T-helper 17 cell (primary cell): ENCODE results near the gene MEDAG. TPM values are rescaled to one million over a fixed set of nuclear protein-coding genes. Genes with fewer than 3 reads are reported as not detected.
"Not testable (repeated sequence)": the region's sequence is repeated elsewhere in the genome, so short reads cannot be mapped to it uniquely, and the experiment has no call there.

ENCODE experiments used
- ATAC-seq: fragments of 150-1000 bp; cut with Tn5 transposase; 2 replicates; pipeline ENCODE4 v1.10.0; 2021; ENCODE audit warnings: mild to moderate bottlenecking, moderate library complexity
- DNase-seq, 3 donors: peaks; one replicate each; pipeline versions ENCODE4 v3.0.0 to v3.0.0-alpha.2; 2020 to 2021
- H3K9me3 ChIP-seq: one replicate; pipeline ENCODE4 v1.7.0; 2013; ENCODE audit warnings: low read length, mild to moderate bottlenecking; ENCODE audit not compliant: control insufficient read depth, poor library complexity, severe bottlenecking
- H3K27ac Mint-ChIP-seq: one replicate; pipeline ENCODE4 v1.8.0; 2022; ENCODE audit warnings: mild to moderate bottlenecking, moderate library complexity, mixed read lengths
- H3K27me3 Mint-ChIP-seq: one replicate; pipeline ENCODE4 v1.8.0; 2022; ENCODE audit warnings: mixed read lengths
- H3K36me3 Mint-ChIP-seq: one replicate; pipeline ENCODE4 v1.8.0; 2022; ENCODE audit warnings: low read depth, mixed read lengths
- H3K4me1 Mint-ChIP-seq: one replicate; pipeline ENCODE4 v1.8.0; 2022; ENCODE audit warnings: mild to moderate bottlenecking, mixed read lengths
- H3K4me3 Mint-ChIP-seq: one replicate; pipeline ENCODE4 v1.8.0; 2022; ENCODE audit warnings: mild to moderate bottlenecking, moderate library complexity, mixed read lengths
- total RNA-seq, 4 donors: library from RNA in 2 of 4; stranded (reverse) in 2 of 4; gene quantifications; one replicate each; pipeline ENCODE4 v1.2.3 and lab custom pipeline; 2022 to 2026

Gene MEDAG
- total RNA-seq, 2 donors from 2014 or later = not detected

- not testable (repeated sequence) for H3K36me3 Mint-ChIP-seq, H3K27ac Mint-ChIP-seq, DNase-seq, ATAC-seq, H3K4me1 Mint-ChIP-seq, H3K4me3 Mint-ChIP-seq, H3K9me3 ChIP-seq
- H3K27me3 Mint-ChIP-seq = peaks cover 42% of the 10 kb centered on the region
These were observed 21.1 kb downstream of the MEDAG start for GRCh38 chr13:30927188-30927587.

GRCh38 chr13:30927595-30927994 is 21.5 kb downstream of the MEDAG start:
- DNase-seq = no peak
- no peak overlapping the region for H3K27ac Mint-ChIP-seq
- peaks cover 2% of the 10 kb centered on the region for H3K36me3 Mint-ChIP-seq
- no peak overlapping the region for H3K4me3 Mint-ChIP-seq
- H3K4me1 Mint-ChIP-seq = peaks cover 6% of the 10 kb centered on the region
- H3K27me3 Mint-ChIP-seq = peaks cover 46% of the 10 kb centered on the region
- no peaks in the 10 kb centered on the region for H3K9me3 ChIP-seq
- ATAC-seq = no peak

DNA sequence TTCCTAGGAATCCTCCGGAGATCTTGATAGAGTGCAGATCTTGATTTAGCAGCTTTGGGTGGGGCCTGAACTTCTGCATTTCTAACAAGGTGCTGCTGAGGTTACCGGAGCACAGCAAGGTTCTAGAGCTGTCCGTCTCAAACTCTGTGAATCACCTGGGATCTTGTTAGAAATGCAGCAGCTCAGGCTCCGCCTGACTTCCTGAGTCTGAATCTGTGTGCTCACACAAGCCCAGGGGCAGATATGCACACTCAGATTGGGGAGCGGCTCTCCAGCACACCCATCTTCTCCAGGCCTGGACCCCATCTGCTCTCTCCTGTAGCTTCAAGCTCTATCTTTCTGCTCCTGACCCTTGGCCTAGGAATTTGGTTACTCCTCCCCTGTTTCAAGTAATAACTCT is 22.9 kb downstream of the MEDAG start:
- no peak for ATAC-seq
- no peak overlapping the region for H3K27ac Mint-ChIP-seq
- H3K27me3 Mint-ChIP-seq = peaks cover 57% of the 10 kb centered on the region

GRCh38 chr13:30932481-30933353 is 26.6 kb downstream of the MEDAG start, which contains the start of gene TEX26:
Gene TEX26 (plus strand): TSS chr13:30932656. CDS start chr13:30932716, 60 bp downstream.
- no peak within 1 kb of the TSS for H3K4me3 Mint-ChIP-seq
- ATAC-seq (no peak), DNase-seq (no peak)
- no peaks in the 10 kb centered on the region for H3K4me1 Mint-ChIP-seq
- H3K27ac Mint-ChIP-seq = no peak within 1 kb of the TSS
- peaks cover 60% of the 10 kb centered on the region for H3K27me3 Mint-ChIP-seq
- no peaks in the 10 kb centered on the region for H3K9me3 ChIP-seq
- peaks cover 2% of the 10 kb centered on the region for H3K36me3 Mint-ChIP-seq

More for the DNA sequence above, 22.9 kb downstream of the MEDAG start:
- peaks cover 2% of the 10 kb centered on the region for H3K36me3 Mint-ChIP-seq
- no peaks in the 10 kb centered on the region for H3K9me3 ChIP-seq
- no peak overlapping the region for H3K4me3 Mint-ChIP-seq
- DNase-seq = no peak
- peaks cover 6% of the 10 kb centered on the region for H3K4me1 Mint-ChIP-seq

DNA sequence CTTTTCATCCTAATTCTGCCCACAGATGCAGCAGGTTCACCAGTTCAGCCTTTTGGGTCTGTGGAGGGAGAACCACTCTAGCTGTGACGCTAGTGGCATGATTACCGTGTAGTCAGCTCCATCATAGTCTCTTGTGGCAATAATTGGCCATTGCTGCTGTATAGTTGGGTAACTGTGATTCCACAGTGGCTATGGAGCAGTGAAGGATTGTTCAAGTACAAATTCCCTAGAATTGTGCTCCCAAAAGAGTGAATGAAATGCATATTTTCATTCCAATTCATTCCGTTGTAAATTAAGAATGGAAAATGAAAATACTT is 27.2 kb downstream of the MEDAG start:
- Mint-ChIP-seq H3K27ac (no peak overlapping the region), H3K4me3 (no peak overlapping the region), H3K36me3 (peaks cover 2% of the 10 kb centered on the region), H3K4me1 (no peaks in the 10 kb centered on the region), H3K27me3 (peaks cover 60% of the 10 kb centered on the region)
- ATAC-seq (no peak), DNase-seq (no peak)
- H3K9me3 ChIP-seq = no peaks in the 10 kb centered on the region

DNA sequence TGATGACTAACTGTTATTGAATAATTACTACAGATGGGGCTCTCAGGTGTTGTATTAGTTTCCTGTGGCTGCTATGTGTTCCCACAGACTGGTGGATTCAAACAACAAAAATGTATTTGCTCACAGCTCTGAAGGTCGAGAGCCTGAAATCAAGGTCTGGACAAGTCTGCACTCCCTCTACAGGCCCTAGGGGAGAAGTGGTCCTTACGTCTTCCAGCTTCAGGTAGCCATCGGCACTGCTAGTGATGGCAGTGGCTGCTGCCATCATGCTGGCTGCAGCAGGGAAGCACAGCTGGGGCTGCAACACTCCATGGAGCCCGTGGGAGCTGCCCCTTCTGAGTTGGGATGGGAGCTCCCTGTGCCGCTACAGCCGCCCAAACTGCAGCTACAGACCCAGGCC is 28.3 kb downstream of the MEDAG start:
- Mint-ChIP-seq H3K27me3 (peaks cover 51% of the 10 kb centered on the region), H3K36me3 (peaks cover 2% of the 10 kb centered on the region), H3K4me1 (no peaks in the 10 kb centered on the region), H3K4me3 (no peak overlapping the region), H3K27ac (no peak overlapping the region)
- H3K9me3 ChIP-seq = no peaks in the 10 kb centered on the region
- no peak for DNase-seq
- ATAC-seq = no peak

DNA sequence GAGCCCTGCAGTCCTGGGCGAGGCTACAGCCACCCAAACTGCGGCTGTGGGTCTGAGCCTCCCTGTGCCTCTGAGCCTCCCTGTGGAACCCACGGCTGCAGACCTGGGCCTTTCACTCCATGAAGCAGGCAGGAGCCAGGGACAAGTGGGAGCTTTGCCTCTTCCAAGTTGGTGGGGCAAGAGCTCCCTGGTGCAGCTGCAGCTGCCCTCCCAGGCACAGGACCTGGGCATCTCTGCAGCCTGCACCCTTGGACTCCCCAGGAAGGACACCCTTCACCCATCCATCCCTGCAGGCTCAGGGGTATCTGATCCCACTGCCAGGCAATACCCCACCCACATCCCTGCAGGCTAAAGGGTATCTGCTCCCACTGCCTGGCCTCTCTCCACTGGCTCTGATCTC is 28.7 kb downstream of the MEDAG start:
- no peak for DNase-seq
- H3K27me3 Mint-ChIP-seq = peaks cover 47% of the 10 kb centered on the region
- H3K36me3 Mint-ChIP-seq = peaks cover 2% of the 10 kb centered on the region
- H3K9me3 ChIP-seq = no peaks in the 10 kb centered on the region
- H3K4me1 Mint-ChIP-seq = no peaks in the 10 kb centered on the region
- H3K27ac Mint-ChIP-seq = no peak overlapping the region
- no peak overlapping the region for H3K4me3 Mint-ChIP-seq
- ATAC-seq = no peak

DNA sequence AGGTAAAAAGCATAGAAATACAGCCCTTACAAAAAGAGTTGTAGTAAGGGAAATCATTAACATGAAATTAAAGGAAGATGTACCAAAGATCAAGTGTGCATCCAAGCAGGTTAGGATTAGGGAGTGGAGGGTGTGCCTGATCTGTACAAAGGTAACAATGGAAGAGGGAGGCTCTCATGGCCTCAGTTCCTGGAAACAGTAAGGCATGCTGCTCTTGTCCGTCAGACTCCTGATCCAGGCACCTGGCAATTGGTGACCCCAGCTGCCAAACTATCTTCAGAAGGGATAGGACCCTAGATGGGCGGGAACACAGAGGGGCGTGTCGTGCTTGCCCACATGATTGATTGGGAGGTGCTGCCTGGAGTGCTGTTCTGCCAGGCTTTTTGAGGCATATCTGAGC is 30.9 kb downstream of the MEDAG start:
- Mint-ChIP-seq H3K27ac (no peak overlapping the region), H3K36me3 (peaks cover 2% of the 10 kb centered on the region), H3K4me1 (no peaks in the 10 kb centered on the region), H3K4me3 (no peak overlapping the region), H3K27me3 (peaks cover 27% of the 10 kb centered on the region)
- DNase-seq (no peak), ATAC-seq (no peak)
- H3K9me3 ChIP-seq = no peaks in the 10 kb centered on the region

DNA sequence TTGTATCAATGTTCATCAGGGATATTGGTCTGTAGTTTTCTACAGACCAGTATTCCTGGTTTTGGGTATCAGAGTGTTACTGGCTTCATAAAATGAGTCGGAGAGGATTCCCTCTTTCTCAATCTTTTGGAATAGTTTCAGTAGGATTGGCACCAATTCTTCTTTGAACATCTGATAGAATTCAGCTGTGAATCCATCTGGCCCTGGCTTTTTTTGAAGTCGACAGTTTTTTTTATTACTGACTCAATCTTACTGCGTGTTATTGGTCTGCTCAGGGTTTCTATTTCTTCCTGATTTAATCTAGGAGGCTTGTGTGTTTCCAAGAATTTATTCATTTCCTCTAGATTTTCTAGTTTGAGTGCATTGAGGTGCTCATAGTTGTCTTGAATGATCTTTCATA is 37.8 kb downstream of the MEDAG start:
- DNase-seq (no peak), ATAC-seq (no peak)
- Mint-ChIP-seq H3K27me3 (no peaks in the 10 kb centered on the region), H3K27ac (no peak overlapping the region), H3K36me3 (no peaks in the 10 kb centered on the region), H3K4me3 (no peak overlapping the region), H3K4me1 (no peaks in the 10 kb centered on the region)
- H3K9me3 ChIP-seq = no peaks in the 10 kb centered on the region

GRCh38 chr13:30957258-30957943 is 51.3 kb downstream of the MEDAG start:
- H3K27me3 Mint-ChIP-seq = peaks cover 4% of the 10 kb centered on the region
- H3K9me3 ChIP-seq = no peaks in the 10 kb centered on the region
- DNase-seq = no peak
- ATAC-seq = no peak
- no peak overlapping the region for H3K4me3 Mint-ChIP-seq
- H3K4me1 Mint-ChIP-seq = no peaks in the 10 kb centered on the region
- no peak overlapping the region for H3K27ac Mint-ChIP-seq
- H3K36me3 Mint-ChIP-seq = no peaks in the 10 kb centered on the region

DNA sequence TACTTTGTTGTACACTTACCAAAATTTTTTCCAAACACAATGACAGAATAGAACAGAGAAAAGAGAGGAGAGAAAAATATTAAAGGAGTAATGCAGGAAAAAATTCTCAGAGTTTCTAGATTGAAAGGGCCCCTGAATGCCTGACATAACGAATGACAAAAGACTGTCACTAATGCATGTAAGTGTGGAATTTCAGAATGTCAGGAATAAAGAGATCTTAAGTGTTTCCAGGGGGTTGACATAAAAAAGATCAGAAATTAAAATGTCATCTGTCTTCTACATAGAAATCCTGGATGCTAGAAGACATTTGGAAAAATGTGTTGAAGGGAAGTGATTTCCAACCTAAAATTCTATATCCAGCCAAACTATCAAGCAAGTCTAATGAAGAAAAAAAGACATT is 53.6 kb downstream of the MEDAG start:
- Mint-ChIP-seq H3K27me3 (peaks cover 15% of the 10 kb centered on the region), H3K27ac (no peak overlapping the region), H3K4me3 (no peak overlapping the region), H3K36me3 (no peaks in the 10 kb centered on the region), H3K4me1 (no peaks in the 10 kb centered on the region)
- no peak for DNase-seq
- ATAC-seq = no peak
- no peaks in the 10 kb centered on the region for H3K9me3 ChIP-seq

- ATAC-seq (no peak), DNase-seq (no peak)
- no peak overlapping the region for H3K27ac Mint-ChIP-seq
- H3K4me1 Mint-ChIP-seq = no peaks in the 10 kb centered on the region
- no peaks in the 10 kb centered on the region for H3K36me3 Mint-ChIP-seq
- no peak overlapping the region for H3K4me3 Mint-ChIP-seq
- no peaks in the 10 kb centered on the region for H3K9me3 ChIP-seq
- peaks cover 38% of the 10 kb centered on the region for H3K27me3 Mint-ChIP-seq
These were observed 57.7 kb downstream of the MEDAG start for GRCh38 chr13:30963791-30964190.

- no peaks in the 10 kb centered on the region for H3K36me3 Mint-ChIP-seq
- DNase-seq (no peak), ATAC-seq (no peak)
- H3K27me3 Mint-ChIP-seq = peaks cover 50% of the 10 kb centered on the region
- no peaks in the 10 kb centered on the region for H3K9me3 ChIP-seq
- H3K4me3 Mint-ChIP-seq = no peak overlapping the region
- no peak overlapping the region for H3K27ac Mint-ChIP-seq
- H3K4me1 Mint-ChIP-seq = no peaks in the 10 kb centered on the region
These were observed 59.3 kb downstream of the MEDAG start for GRCh38 chr13:30965380-30965779.

DNA sequence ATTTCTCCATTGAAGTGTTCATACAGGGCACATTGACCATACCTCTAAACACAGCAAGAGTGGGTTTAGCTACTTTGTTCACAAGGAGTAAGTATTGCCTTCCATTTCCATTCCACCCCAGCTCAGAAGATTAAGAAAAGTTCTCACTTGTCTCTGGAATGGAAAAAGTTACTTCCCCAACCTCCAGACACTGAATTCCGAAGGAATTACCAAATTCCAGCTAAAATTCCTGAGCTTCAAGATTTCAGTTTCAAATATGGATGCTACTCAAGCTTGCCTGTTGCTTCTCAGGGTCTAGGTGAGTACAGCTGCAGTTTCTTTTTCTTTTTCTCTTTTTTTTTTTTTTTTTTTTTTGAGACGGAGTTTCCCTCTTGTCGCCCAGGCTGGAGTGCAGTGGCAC is 60.0 kb downstream of the MEDAG start:
- no peak overlapping the region for H3K4me3 Mint-ChIP-seq
- no peaks in the 10 kb centered on the region for H3K4me1 Mint-ChIP-seq
- no peak for ATAC-seq
- no peaks in the 10 kb centered on the region for H3K36me3 Mint-ChIP-seq
- no peaks in the 10 kb centered on the region for H3K9me3 ChIP-seq
- no peak for DNase-seq
- no peak overlapping the region for H3K27ac Mint-ChIP-seq
- H3K27me3 Mint-ChIP-seq = peaks cover 56% of the 10 kb centered on the region
